Esophagus squamous epithelium (tissue), 4 donors: Measurements from ENCODE around the gene SLC7A5.
"Not testable (repeated sequence)": the region's sequence is repeated elsewhere in the genome, so short reads cannot be mapped to it uniquely, and the experiment has no call there.

Experiments used
- CTCF ChIP-seq, 6 experiments: fragments of 450-650 bp in 4 of 6; fragments of 200-600 bp in 2 of 6; sonication (generic) in 2 of 6; IDR thresholded peaks; one replicate each; pipeline ENCODE4 v1.5.1; 2016 to 2019; ENCODE audit warnings: antibody characterized with exemption in 6 of 6, mild to moderate bottlenecking in 4 of 6, moderate library complexity in 4 of 6
- POLR2A ChIP-seq, 4 donors: fragments of 450-650 bp; IDR thresholded peaks; one replicate each; pipeline ENCODE4 v1.6.1; 2017; ENCODE audit warnings: antibody characterized with exemption in 4 of 4, mild to moderate bottlenecking in 4 of 4, moderate library complexity in 3 of 4

GRCh38 chr16:87869879-87870417 is 641 bp upstream of the SLC7A5 start:
- not testable (repeated sequence) for TF ChIP-seq CTCF, POLR2A (IDR thresholded peaks at IDR 0.05)
